M059J (cell line): ENCODE measurements around the gene ACOT12. TPM values are rescaled to one million over a fixed set of nuclear protein-coding genes. Genes with fewer than 3 reads are reported as not detected.

Experiments
- DNase-seq: peaks from one replicate; pipeline ENCODE4 v3.0.0-alpha.2; 2012; ENCODE audit warnings: low read depth
- total RNA-seq: library from RNA; depleted of rRNA; stranded (reverse); fragments of >200 nt; shearing (Covaris generic); gene quantifications from 2 replicates; pipeline ENCODE4 v1.2.3, GENCODE V29; 2014

ACOT12 gene
- total RNA-seq, 1 experiment from 2014 or later, result not detected

- DNase-seq, result no peak
Observed at GRCh38 chr5:81400375-81400774, 6.4 kb upstream of the ACOT12 start.

GRCh38 chr5:81398741-81399140 lies 4.8 kb upstream of the ACOT12 start:
- no peak for DNase-seq

- DNase-seq, result peak; percentile 61
Observed at GRCh38 chr5:81397176-81397575, 3.2 kb upstream of the ACOT12 start.

GRCh38 chr5:81395262-81395661 lies 1.3 kb upstream of the ACOT12 start:
- DNase-seq, result no peak

GRCh38 chr5:81393430-81393782 lies 528 bp downstream of the ACOT12 start:
- DNase-seq, result no peak

- no peak for DNase-seq
Observed at GRCh38 chr5:81389025-81389424, 4.9 kb downstream of the ACOT12 start.

GRCh38 chr5:81388169-81388568 lies 5.8 kb downstream of the ACOT12 start:
- DNase-seq, result no peak

GRCh38 chr5:81383867-81384266 lies 10.1 kb downstream of the ACOT12 start:
- no peak for DNase-seq

GRCh38 chr5:81371354-81371876 lies 22.5 kb downstream of the ACOT12 start:
- DNase-seq, result no peak

- DNase-seq, result no peak
Observed at GRCh38 chr5:81370912-81371311, 23.0 kb downstream of the ACOT12 start.

- DNase-seq, result no peak
Observed at GRCh38 chr5:81365541-81365940, 28.4 kb downstream of the ACOT12 start.

GRCh38 chr5:81363093-81363871 lies 30.7 kb downstream of the ACOT12 start:
- DNase-seq, result no peak

- no peak for DNase-seq
Observed at GRCh38 chr5:81361600-81361999, 32.3 kb downstream of the ACOT12 start.

GRCh38 chr5:81360640-81361039 lies 33.3 kb downstream of the ACOT12 start:
- no peak for DNase-seq

GRCh38 chr5:81359881-81360280 lies 34.1 kb downstream of the ACOT12 start:
- DNase-seq, result no peak

- DNase-seq, result no peak
Observed at GRCh38 chr5:81359108-81359507, 34.8 kb downstream of the ACOT12 start.

- no peak for DNase-seq
Observed at GRCh38 chr5:81355291-81356251, 38.4 kb downstream of the ACOT12 start.

- DNase-seq, result no peak
Observed at GRCh38 chr5:81354093-81354492, 39.8 kb downstream of the ACOT12 start.

- no peak for DNase-seq
Observed at GRCh38 chr5:81353189-81353588, 40.7 kb downstream of the ACOT12 start.

GRCh38 chr5:81350507-81350906 lies 43.4 kb downstream of the ACOT12 start:
- DNase-seq, result no peak

GRCh38 chr5:81349161-81349560 lies 44.8 kb downstream of the ACOT12 start:
- no peak for DNase-seq

- no peak for DNase-seq
Observed at GRCh38 chr5:81345411-81346003, 48.4 kb downstream of the ACOT12 start.
